Glomerular visceral epithelial cell (primary cell): Measurements from ENCODE around the gene STKLD1.

Source experiments
- DNase-seq: peaks from one replicate; pipeline ENCODE4 v3.0.0-alpha.2; 2016; ENCODE audit errors: extremely low spot score

The STKLD1 gene

GRCh38 chr9:133417541-133418461 lies 41.6 kb downstream of the STKLD1 start, which contains the start of gene REXO4:
Gene REXO4 (minus strand): TSS chr9:133418010. CDS start chr9:133417844, 166 bp downstream.
- DNase-seq, result peak; percentile 93

DNA sequence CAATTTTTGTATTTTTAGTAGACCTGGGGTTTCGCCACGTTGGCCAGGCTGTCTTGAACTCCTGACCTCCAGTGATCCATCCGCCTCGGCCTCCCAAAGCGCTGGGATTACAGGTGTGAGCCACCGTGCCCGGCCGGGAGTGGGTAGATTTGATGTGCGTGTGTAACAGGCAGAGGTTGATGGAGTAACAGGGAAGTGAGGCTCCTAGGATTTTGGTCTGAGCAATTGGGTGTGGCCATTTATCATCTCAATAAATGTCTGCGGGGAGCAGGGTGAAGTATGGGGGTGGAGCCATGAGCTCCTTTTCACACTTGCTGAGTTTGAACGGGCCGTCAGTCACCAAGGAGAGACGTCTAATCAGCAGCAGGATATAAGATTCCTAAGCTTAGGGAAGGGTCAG lies 42.8 kb downstream of the STKLD1 start:
- DNase-seq, result no peak

DNA sequence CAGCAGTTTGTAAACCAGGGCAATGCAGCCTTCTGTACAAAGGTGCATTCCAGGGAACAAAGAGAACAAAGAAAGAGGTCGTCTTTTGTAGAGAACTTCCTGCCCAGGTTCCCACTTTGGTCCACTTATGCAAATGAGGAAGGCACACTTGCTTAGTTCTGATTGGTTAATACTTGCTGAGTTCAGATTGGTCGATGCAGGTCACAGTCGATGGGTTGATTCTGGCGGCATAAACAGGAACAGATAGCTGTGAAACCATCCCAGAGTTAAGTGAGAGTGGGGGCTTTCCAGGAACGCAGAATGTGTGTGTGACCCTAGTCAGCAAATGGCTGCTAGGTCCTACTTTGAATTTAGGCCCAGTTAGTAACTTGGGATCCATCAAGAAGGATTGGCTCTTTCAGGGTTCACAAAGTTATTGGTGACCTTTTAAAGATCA lies 44.2 kb downstream of the STKLD1 start:
- no peak for DNase-seq

DNA sequence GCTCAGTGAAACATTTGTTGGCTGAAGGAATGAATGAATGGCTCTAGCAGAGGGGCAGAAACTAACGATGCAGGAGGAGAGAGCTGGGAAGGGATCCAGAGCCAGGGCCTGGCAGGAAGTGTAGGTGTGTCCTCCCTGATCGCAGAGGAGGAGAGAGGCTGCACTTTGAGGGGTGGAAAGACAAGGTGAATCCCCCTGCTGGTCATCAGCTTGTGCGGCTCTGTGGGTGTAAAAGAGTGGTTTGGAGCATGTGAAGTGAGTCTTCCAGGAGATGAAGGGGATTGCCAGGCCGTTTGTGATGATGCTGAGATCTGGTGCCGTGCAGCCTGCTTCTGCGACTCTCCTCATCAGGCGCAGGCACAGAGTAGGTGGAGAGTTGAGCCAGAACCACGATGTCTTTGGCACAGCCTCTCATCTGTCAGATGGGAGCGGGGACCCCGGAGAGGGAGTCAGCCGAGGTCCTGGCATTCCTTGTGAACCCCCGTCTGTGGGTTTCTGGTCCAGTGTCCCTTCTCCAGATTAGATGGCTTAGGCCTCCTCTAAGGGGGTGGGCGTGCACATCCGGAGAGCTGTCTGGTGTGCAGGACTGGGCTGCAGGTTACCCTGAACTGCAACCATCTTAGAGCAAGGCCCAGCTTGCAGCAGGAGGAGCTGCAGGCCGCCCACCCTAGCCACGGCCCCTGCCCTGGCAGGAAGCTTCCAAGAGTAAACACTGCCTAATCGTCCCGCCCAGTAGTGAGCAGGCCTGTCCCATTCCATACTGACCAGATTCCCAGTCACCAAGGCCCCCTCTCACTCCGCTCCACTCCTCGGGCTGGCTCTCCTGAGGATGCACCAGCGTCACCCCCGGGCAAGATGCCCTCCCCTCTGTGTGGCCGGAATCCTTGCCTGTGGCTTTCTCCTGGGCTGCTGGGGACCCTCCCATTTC lies 45.7 kb downstream of the STKLD1 start, which contains the start of gene ADAMTS13:
Gene ADAMTS13, plus strand, starts transcription at position 753 of the 928 bp plus-strand sequence. Its CDS starts 77 bp downstream, at position 830.
- peak; percentile 38 for DNase-seq

DNA sequence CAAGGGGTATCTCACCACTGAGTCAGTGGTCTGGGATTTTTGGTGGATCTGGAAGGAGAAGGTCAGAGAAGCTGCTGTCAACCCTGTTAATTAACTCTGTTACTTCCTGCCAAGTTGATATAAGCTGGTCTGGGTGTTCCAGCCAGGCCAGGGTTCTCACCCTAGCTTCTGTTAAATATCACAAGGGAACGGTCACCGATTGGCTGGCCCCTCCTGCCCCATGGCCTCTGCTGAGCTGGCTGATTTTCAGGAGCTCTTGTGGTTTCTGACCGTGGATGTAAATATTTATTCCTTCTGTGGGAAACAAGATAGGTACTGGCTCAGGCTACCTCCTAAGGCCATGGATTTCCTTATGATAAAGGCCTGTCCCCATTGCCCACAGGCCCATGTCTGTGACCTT lies 47.0 kb downstream of the STKLD1 start:
- no peak for DNase-seq

DNA sequence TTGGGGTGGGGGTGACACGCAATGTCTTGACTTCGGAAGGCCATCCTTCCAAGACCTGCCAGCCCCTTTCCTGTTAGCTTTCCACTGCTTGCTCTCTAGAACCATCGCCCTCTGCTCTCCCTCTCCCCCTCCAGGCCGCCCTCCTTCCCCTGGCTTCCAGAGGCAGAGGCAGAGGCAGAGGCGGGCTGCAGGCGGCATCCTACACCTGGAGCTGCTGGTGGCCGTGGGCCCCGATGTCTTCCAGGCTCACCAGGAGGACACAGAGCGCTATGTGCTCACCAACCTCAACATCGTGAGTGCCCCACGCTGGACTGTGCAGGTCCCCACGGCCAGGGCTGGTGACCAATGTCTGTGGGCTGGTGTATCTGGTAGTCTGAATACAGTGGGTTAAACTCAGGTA lies 48.0 kb downstream of the STKLD1 start:
- DNase-seq, result no peak

DNA sequence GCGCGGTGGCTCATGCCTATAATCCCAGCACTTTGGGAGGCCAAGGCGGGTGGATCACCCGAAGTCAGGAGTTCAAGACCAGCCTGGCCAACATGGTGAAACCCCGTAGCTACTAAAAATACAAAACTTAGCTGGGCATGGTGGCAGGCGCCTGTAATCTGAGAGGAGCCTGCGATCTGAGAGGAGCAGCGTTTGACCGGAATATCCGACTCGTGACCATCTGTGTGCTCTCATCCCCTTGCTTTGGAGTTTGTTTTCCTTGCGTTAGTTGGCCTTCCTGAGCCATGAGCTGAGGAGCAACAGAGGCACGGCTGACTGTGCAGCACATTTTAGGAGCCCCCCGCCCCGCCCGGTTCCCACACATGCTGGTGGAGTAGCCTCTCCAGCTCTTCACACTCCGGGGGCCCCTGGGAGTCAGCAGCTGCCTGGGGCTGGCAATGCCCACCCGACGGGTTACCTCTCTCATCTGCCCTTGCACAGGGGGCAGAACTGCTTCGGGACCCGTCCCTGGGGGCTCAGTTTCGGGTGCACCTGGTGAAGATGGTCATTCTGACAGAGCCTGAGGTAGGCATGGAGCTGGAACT lies 49.0 kb downstream of the STKLD1 start:
- DNase-seq, result no peak

DNA sequence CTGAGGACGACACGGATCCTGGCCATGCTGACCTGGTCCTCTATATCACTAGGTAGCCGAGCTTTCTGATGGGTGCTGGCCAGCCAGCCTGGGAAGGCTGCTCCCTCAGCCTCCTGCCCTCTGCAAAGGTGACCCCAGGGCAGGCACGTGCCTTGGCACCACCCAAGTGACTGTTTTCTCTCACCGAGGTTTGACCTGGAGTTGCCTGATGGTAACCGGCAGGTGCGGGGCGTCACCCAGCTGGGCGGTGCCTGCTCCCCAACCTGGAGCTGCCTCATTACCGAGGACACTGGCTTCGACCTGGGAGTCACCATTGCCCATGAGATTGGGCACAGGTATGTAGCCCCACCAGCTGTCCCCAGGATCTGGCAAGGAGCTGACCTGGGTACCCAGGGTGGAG lies 49.8 kb downstream of the STKLD1 start:
- DNase-seq, result no peak

DNA sequence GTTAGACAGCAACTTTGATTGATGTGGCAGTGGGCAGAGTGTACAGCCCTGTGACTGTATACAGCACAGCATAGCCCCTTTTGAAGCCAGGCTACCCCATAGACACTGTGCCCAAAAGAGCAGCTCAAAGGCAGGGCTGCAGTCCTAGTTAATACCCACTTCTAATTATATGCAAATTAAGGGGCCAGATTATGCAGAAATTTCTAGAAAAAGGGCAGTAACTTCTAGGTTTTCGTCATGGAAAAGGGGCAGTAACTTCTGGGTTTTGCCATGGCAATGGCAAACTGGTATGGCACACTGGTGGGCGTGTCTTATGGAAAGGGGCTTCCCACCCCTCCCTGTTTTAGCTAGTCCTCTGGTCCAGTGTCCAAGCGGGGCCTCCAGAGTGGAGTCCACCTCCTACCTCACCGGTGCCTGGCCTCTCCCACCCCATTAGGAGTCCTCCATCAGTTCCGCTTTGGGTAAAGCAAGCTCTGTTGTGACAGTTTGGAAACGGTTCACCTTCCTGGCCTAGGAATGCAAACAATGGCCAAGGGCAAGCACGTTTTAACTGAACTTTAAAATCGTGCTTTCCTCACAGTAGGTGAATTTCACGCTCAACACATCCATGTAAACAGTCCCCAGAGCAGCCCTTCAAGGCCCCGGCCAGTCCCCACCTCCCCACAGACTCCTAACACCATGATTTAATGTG lies 51.6 kb downstream of the STKLD1 start:
- no peak for DNase-seq

- DNase-seq, result peak; percentile 29
Observed at GRCh38 chr9:133428617-133429101, 52.5 kb downstream of the STKLD1 start.

- no peak for DNase-seq
Observed at GRCh38 chr9:133429214-133429613, 53.0 kb downstream of the STKLD1 start.

GRCh38 chr9:133429641-133430161 lies 53.5 kb downstream of the STKLD1 start:
- no peak for DNase-seq

DNA sequence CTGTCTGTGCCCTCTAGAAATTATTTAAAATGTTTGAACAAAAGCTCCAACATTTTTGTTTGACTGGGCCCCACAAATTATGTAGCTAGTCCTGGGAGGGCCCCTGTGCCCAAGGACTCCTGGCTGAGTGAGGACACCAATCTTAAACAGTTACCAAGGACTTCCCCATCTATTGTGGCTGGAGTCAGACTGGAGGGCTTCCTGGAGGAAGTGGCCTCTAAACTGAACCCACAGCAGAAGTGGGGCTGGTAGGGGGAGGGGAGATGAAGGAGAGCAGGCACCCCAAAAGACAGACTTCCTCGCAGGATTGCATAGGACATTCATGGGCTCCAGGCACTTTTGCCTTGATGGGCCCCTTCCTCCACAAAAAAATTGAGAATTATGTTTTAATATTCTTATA lies 54.1 kb downstream of the STKLD1 start:
- DNase-seq, result no peak

- no peak for DNase-seq
Observed at GRCh38 chr9:133433351-133433843, 57.2 kb downstream of the STKLD1 start.

- DNase-seq, result no peak
Observed at GRCh38 chr9:133436681-133437080, 60.5 kb downstream of the STKLD1 start.

DNA sequence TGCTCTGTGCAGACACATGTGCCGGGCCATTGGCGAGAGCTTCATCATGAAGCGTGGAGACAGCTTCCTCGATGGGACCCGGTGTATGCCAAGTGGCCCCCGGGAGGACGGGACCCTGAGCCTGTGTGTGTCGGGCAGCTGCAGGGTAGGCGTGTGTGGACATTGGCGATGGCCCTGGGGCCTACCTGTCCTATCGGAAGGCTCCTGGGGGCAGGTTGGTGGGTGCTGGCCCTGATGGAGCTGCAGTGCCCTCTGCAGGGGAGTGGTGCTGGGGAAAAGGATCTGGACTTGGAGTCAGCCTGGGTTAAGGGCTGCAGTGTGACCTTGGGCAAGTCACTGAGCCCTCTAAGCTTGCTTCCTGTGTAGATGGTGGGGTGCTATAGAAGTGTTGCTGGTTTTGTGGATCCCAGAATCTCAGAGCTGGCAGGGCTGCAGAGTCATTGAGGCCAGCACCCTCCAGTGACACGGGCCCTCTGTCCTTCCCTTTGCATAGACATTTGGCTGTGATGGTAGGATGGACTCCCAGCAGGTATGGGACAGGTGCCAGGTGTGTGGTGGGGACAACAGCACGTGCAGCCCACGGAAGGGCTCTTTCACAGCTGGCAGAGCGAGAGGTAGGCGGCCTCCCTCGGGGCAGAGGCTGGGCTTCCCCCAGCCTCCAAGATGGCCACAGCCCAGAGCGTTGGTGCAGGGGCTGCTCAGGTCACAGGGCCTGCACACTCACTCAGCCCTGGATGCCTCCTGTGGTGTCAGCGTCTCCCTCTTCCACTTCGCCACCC lies 61.8 kb downstream of the STKLD1 start:
- no peak for DNase-seq

- DNase-seq, result no peak
Observed at GRCh38 chr9:133439337-133439736, 63.2 kb downstream of the STKLD1 start.

- no peak for DNase-seq
Observed at GRCh38 chr9:133440874-133441273, 64.7 kb downstream of the STKLD1 start.

GRCh38 chr9:133441571-133441970 lies 65.4 kb downstream of the STKLD1 start:
- DNase-seq, result no peak

DNA sequence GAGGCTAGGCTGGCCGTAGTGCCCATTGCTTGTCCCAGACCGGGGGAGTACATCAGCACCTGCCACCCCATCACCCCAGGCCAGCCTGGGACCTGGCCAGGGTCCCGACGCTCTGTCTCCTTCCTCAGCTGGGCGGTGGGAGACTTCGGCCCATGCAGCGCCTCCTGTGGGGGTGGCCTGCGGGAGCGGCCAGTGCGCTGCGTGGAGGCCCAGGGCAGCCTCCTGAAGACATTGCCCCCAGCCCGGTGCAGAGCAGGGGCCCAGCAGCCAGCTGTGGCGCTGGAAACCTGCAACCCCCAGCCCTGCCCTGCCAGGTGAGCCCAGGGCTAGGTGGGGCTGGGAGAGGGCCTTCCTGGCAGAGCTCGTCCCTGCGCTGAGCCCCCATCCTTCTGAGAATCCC lies 67.1 kb downstream of the STKLD1 start:
- no peak for DNase-seq
